HepG2 (cell line): Measurements from ENCODE around the gene CLIC3. TPM values are rescaled to one million over a fixed set of nuclear protein-coding genes. Genes with fewer than 3 reads are reported as not detected.
A peak's percentile ranks its signal among the peaks of the same experiment; 100 is the strongest.

Source experiments
- ASH2L ChIP-seq: fragments of 300-600, 200-600 bp; sonication (generic); IDR thresholded peaks from 2 replicates; pipeline ENCODE4 v1.7.0; 2017; ENCODE audit warnings: low read depth, mild to moderate bottlenecking, moderate library complexity, mixed read lengths, low read length; ENCODE audit not compliant: insufficient read length
- CAMTA2 ChIP-seq: sonication (generic); formaldehyde crosslinking; IDR thresholded peaks from 2 replicates; pipeline ENCODE4 v1.4.0; 2020; ENCODE audit warnings: mild to moderate bottlenecking, missing genetic modification reagents, borderline replicate concordance
- ISL2 ChIP-seq: sonication (generic); formaldehyde crosslinking; IDR thresholded peaks from 2 replicates; pipeline ENCODE4 v1.5.0; 2020; ENCODE audit warnings: missing genetic modification reagents
- KIAA2018 ChIP-seq: sonication (generic); formaldehyde crosslinking; IDR thresholded peaks from 2 replicates; pipeline ENCODE4 v1.5.0; 2020; ENCODE audit warnings: mild to moderate bottlenecking, missing genetic modification reagents, borderline replicate concordance
- LCORL ChIP-seq, 2 experiments: fragments of 450-650 bp in 1 of 2; sonication (generic) in 1 of 2; formaldehyde crosslinking in 1 of 2; IDR thresholded peaks; 2 replicates each; pipeline versions ENCODE4 v1.5.0 to v1.6.1; 2017 to 2020; ENCODE audit warnings: antibody characterized with exemption in 1 of 2, missing genetic modification reagents in 1 of 2
- MXI1 ChIP-seq: IDR thresholded peaks from 3 replicates; pipeline ENCODE4 v1.6.1; 2012; ENCODE audit warnings: low read depth, low read length, inconsistent platforms, borderline replicate concordance
- MYC ChIP-seq: sonication (generic); formaldehyde crosslinking; IDR thresholded peaks from 2 replicates; pipeline ENCODE4 v1.9.0; 2021; ENCODE audit warnings: missing genetic modification reagents, borderline replicate concordance
- NCOA1 ChIP-seq: sonication (generic); formaldehyde crosslinking; IDR thresholded peaks from 2 replicates; pipeline ENCODE4 v1.9.0; 2021; ENCODE audit warnings: missing genetic modification reagents
- SALL1 ChIP-seq: sonication (generic); formaldehyde crosslinking; IDR thresholded peaks from 2 replicates; pipeline ENCODE4 v1.8.0; 2022; ENCODE audit warnings: mild to moderate bottlenecking, missing genetic modification reagents
- U2AF1 ChIP-seq: fragments of 200-400 bp; formaldehyde crosslinking; optimal IDR thresholded peaks from 2 replicates; pipeline ENCODE3; 2017; ENCODE audit warnings: mild to moderate bottlenecking, low read depth, low read length
- ZBTB33 ChIP-seq: sonication (generic); formaldehyde crosslinking; IDR thresholded peaks from 2 replicates; pipeline ENCODE4 v1.4.0; 2020; ENCODE audit warnings: missing genetic modification reagents
- ZBTB7B ChIP-seq: sonication (generic); formaldehyde crosslinking; IDR thresholded peaks from 2 replicates; pipeline ENCODE4 v1.4.0; 2020; ENCODE audit warnings: missing genetic modification reagents
- ZNF446 ChIP-seq: sonication (generic); formaldehyde crosslinking; IDR thresholded peaks from 2 replicates; pipeline ENCODE4 v1.5.0; 2020; ENCODE audit warnings: mild to moderate bottlenecking, missing genetic modification reagents
- polyA plus RNA-seq, 8 experiments: library from polyadenylated mRNA; depleted of rRNA in 3 of 8; stranded (reverse) in 7 of 8; unstranded in 1 of 8; fragments of >200 nt; fragmentation: Illumina TruSeq in 4 of 8; extraction: Trizol in 4 of 8; gene quantifications; 2 replicates each; pipeline versions ENCODE4 v1.2.1 to v1.2.3, GENCODE V29; 2011 to 2016; ENCODE audit warnings: low read depth in 4 of 8, missing spikeins in 1 of 8, mixed read lengths in 1 of 8; ENCODE audit not compliant: insufficient read depth in 1 of 8
- total RNA-seq, 5 experiments: library from RNA; depleted of rRNA; stranded (reverse); fragments of >200 nt; fragmentation: Illumina TruSeq; extraction: Trizol; gene quantifications; 2 replicates each; pipeline ENCODE4 v1.2.3, GENCODE V29; 2016; ENCODE audit warnings: low read depth in 1 of 5
- TF ChIP-seq, protein P1 (sequence below): sonication (generic); formaldehyde crosslinking; conservative IDR thresholded peaks from 2 replicates; pipeline ENCODE4 v1.8.1; 2023; ENCODE audit warnings: missing genetic modification reagents
- TF ChIP-seq, protein P2 (sequence below): sonication (generic); formaldehyde crosslinking; IDR thresholded peaks from 2 replicates; pipeline ENCODE4 v1.8.1; 2023; ENCODE audit warnings: mild to moderate bottlenecking, moderate library complexity, missing genetic modification reagents

The CLIC3 gene
- total and polyA plus RNA-seq, 2 of the 13 experiments (the other 11 are each of a cell fraction or from before 2014, with no cell fraction given), result 0.51 to 1.5 TPM

- TF ChIP-seq, protein P1, sequence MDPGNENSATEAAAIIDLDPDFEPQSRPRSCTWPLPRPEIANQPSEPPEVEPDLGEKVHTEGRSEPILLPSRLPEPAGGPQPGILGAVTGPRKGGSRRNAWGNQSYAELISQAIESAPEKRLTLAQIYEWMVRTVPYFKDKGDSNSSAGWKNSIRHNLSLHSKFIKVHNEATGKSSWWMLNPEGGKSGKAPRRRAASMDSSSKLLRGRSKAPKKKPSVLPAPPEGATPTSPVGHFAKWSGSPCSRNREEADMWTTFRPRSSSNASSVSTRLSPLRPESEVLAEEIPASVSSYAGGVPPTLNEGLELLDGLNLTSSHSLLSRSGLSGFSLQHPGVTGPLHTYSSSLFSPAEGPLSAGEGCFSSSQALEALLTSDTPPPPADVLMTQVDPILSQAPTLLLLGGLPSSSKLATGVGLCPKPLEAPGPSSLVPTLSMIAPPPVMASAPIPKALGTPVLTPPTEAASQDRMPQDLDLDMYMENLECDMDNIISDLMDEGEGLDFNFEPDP, result 0 out of 2 replicates have a peak, but pooled peaks have one; percentile 53
- TF ChIP-seq SALL1, result 0 out of 2 replicates have a peak, but pooled peaks have one; percentile 15
- TF ChIP-seq LCORL (IDR thresholded peaks at IDR 0.05), result no peak
- 0 out of 2 replicates have a peak, but pooled peaks have one; percentile 8 for TF ChIP-seq LCORL (CRISPR knock-in tag; IDR thresholded peaks at IDR 0.05)
- TF ChIP-seq ASH2L, result no peak
- no peak for TF ChIP-seq U2AF1
- 0 out of 3 replicates have a peak, but pooled peaks have one; percentile 19 for TF ChIP-seq MXI1
- 0 out of 2 replicates have a peak, but pooled peaks have one; percentile 5 for TF ChIP-seq ZBTB33 (CRISPR knock-in tag)
- peak; percentile 24; the same call in 1 of the 2 replicates for TF ChIP-seq ISL2
- 0 out of 2 replicates have a peak, but pooled peaks have one; percentile 70 for TF ChIP-seq ZNF446 (CRISPR knock-in tag)
- TF ChIP-seq MYC (CRISPR knock-in tag), result peak; percentile 45; the same call in 1 of the 2 replicates
- no peak for TF ChIP-seq NCOA1 (CRISPR knock-in tag)
- peak; percentile 52; the same call in 1 of the 2 replicates for TF ChIP-seq ZBTB7B
- no peak for TF ChIP-seq CAMTA2
- 0 out of 2 replicates have a peak, but pooled peaks have one; percentile 29 for TF ChIP-seq KIAA2018 (CRISPR knock-in tag)
- TF ChIP-seq, protein P2, sequence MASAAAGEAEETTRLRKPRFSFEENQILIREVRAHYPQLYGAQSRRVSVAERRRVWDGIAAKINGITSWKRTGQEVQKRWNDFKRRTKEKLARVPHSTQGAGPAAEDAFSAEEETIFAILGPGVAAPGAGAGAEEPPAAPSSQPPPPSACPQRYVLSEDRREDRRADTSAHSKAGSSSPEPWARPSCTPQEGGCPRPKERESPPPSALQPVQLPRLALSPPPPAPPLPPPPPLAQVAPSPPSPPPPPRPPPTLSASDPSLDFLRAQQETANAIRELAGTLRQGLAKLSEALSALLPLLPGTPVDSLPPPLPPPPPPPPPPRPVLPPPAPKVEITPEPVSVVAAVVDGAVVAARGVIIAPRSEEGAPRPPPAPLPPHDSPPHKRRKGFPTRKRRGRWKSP, result no peak
Measured at GRCh38 chr9:137028263-137029057, 32.1 kb upstream of the CLIC3 start (continued).
